Skin of body (tissue), 2 donors: ENCODE results near the gene TRIM54. TPM values are rescaled to one million over a fixed set of nuclear protein-coding genes. Genes with fewer than 3 reads are reported as not detected.
"Not testable (repeated sequence)": the region's sequence is repeated elsewhere in the genome, so short reads cannot be mapped to it uniquely, and the experiment has no call there.

Source experiments
- DNase-seq: peaks from one replicate; lab custom pipeline; 2025; lab: John Stamatoyannopoulos, UW
- total RNA-seq: library from RNA; depleted of rRNA; stranded (reverse); fragments of >200 nt; gene quantifications from one replicate; pipeline ENCODE4 v1.2.3, GENCODE V29; 2014

The TRIM54 gene
- total RNA-seq, 1 donor from 2014 or later = 6.0 TPM

DNA sequence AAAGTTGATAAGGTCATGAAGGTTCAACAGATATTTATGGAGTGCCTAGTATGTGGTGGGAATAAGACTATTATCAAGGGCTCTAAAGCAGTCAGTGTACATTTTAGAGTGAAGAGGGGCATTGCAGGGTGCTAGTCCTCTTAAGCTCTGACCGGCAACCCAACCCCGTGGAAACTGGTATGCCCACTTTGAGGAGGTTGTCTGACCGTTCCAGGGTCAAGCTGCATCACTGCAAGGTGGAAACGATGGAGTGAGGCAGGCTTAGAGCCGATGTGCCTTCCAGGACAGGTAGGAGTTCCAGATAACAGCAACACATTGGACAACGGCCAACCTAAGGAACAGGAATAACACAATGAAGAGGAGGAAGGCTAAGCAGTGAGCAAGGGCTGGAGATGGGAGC lies 27.4 kb downstream of the TRIM54 start:
- no peak for DNase-seq

DNA sequence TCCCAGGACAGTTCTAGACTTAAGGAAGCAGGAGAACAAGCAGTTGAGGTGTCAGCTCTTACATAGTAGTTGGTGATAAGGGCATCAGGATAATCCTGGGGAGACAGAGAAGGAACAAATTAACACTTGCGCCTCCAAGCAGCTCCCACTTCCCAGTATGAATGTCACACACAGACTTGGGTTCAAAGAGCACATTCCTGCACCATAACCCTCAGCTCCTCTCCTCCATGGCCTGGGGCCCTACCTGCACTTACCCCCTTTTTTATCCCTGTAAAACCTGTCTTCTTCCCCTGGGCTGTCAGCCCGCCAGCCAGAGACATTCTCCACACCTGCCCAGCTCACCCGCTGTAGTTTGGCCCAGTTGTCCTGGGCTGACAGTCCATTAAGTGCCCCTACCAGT lies 29.9 kb downstream of the TRIM54 start:
- no peak for DNase-seq

DNA sequence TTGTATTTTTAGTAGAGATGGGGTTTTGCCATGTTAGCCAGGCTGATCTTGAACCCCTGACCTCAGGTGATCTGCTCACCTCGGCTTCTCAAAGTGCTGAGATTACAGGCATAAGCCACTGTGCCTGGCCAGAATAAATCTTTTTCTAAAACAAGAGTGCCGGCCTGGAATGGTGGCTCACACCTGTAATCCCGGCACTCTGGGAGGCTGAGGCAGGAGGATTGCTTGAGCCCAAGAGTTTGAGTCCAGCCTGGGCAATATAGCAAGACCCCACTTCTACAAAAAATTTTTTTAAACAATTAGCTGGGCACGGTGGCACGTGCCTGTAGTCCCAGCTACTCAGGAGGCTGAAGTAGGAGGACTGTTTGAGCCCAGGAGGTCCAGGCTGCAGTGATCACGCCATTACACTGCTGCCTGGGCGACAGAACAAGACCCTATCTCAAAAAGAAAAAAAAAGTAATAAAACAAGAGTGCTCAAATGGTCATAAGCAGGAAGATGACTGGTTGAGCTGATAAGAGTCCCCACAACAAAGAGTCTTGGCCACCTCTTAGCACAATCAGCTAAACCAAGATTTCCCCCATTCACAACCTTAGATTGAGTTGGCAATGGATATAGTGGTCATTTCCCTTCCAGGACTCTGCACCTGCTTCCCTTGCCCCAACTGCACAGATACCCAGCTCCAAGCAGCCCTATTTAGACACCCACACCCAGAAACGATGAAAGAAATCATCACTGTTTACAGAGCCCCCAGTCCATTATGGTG lies 31.8 kb downstream of the TRIM54 start:
- no peak for DNase-seq

DNA sequence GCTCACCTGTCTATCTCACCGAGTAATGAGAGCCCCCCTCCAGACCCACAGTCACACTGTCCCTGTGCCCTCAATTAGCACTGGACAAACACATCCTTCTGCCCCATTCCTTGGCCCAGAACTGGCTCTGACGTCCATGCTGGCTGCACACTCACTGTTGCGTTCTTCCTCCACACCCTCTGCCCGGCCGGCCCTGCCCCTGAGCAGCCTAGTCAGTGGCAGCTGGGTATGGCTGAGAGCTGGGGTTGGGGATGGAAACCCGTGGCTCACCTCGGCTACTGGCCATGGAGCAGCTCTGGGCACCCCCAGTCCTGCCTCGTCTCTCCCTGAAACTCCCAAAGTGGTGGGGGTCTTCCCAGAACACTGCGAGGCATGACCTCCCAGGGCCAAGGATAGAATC lies 32.5 kb downstream of the TRIM54 start:
- DNase-seq = no peak

DNA sequence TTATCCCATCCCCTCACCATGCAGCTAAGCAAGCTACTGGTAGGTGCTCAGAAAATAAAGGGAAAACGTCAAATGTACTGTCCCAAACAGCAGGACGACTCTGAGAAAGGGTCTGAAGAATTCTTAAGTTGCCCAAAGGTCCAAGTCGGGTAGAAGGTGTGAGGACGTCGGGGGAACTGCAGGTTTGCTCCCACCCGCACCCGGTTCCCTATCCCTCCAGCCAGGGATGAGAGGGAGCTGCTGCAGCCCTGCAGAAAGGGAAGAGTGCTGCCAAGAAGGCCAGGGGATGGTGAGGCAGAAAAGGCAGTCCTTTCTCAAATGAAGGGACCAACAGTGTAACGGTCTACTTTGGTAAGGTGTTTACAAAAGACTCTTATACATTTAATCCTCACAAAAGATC lies 32.9 kb downstream of the TRIM54 start:
- no peak for DNase-seq

DNA sequence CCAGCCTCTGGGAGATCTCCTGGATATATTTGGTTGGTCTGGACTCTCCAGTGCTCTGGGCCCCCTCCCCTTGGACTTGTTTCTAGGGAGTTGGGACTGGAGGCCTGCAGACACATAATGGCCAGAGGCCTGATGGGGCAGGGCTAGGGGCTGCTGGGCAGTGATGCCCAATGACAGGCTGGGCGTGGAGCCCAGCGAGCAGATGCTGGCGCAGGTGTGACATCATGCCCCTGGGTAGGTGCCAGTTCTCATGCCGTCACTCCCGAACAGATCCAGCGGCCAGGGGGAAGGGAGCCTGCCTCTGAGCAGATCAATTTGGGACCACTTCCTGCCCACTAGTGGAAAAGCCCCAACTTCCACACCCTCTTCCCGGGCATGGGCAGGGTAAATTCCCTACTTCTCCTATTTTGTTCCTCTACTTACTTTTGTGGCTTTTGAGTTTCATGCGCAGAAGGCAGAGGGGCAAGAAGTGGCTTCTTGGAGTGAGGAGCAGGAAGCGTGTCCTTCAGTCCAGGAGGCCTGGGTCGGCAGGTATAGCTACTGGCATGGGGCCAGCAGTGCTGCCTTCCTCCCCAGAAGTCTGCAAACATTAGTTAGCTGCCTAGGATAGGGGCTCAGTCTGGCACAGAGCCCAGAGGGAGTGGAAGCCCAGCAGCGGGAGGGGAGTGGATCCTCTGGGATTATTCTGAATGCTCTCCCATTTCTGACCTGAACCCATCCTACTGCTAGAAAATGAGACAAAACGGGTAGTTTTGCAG lies 34.6 kb downstream of the TRIM54 start:
- no peak for DNase-seq

DNA sequence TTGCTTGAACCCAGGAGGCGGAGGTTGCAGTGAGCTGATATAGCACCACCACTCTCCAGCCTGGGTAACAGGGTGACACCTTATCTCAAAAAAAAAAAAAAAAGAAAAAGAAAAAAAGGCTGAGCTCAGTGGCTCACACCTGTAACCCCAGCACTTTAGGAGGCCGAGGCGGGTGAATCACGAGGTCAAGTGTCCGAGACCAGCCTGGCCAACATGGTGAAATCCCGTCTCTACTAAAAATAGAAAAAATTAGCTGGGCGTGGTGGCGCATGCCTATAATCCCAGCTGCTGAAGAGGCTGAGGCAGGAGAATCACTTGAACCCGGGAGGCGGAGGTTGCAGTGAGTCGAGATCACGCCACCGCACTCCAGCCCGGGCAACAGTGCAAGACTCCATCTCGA lies 37.6 kb downstream of the TRIM54 start:
- not testable (repeated sequence) for DNase-seq

DNA sequence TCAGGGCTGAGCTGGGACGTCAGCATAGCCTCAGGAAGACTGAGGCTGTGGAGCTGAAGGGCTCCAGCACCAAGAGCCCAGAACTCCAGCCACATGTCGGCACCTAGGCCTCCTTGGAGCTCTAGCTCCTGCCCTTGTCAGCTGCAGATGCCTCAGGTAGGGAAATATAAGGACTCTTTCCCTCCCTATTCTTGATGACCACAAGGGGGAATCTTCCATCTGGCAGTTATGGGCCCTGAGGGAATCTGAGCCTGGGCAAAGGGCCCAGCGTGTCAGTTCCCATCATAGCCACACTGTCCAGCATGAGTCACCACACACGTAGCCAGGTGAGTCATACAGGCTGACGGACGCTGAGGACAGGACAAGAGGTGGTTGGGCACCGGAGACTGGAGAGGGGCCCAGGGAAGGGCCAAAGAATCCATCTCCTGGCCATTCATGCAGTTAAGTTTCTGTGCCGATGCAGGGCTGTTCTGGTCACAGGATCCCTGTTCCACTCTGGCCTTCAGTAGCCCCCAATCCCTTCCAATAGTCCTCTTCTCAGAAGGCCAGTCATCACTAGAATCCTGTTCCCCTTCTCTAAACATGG lies 38.8 kb downstream of the TRIM54 start:
- no peak for DNase-seq

DNA sequence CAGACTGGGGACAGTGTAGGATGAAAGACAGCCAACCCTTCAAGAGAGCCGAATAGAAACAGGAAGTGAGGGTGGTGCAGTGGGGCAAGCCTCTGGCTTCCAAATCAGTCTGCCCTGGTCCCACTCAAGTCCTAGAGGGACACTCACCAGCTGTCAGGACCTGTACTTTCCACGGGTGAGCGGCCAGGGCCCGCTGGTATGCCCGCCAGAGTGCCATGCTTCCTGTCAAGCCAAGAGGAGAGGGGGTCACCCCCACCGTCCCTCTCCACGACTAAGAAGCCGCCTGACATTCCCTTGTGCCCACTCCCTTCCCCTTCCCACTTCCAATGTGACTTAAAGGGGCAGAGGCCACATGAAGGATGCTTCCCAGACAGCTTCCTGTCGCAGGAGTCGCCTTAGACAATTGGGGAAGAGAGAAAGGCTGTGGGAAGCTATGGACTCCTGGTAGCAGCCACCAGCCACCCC lies 40.1 kb downstream of the TRIM54 start:
- DNase-seq = no peak

DNA sequence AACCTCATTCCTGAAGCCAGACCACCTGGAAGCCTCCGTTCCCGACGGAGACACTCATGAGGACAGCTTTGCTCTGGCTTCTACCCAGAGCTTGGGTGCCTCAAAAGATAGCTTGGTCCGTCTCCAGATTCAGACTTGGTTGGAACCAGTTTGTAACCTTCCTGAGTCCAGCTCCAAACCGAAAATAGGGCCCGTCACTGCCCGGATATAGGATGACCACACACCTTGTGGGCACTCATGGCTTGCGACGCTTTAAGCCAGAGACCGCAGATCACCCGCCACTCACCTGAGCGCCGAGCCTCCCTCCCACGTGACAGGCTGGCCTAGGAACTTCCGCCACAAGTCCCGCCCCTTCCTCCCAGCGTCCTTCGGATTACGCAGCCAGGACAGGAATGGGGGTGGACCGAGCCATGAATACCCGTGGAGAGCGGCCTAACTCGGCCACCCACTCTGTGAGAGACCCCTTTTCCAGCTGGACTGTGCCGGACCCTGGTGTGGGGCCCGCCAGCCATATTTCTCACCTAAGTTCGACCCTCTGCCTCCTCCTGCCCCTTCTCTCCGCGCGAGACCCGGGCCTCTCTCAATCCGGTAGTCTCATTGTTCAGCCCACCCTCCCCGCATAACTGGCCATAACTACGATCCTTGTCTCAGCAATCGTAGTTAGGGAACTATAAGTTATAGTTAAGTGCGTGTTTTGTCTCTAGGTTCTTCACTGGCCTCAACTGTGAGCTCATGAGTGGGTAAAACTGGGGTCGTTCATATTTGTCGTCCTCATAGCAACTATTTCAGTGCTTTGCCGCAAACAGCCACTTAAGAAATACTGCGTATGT lies 40.8 kb downstream of the TRIM54 start, which contains the start of gene MPV17:
Gene MPV17 (minus strand): TSS at position 332 of the 830 bp plus-strand sequence. CDS start 580 bp downstream, outside the sequence.
- DNase-seq = peak; percentile 73

DNA sequence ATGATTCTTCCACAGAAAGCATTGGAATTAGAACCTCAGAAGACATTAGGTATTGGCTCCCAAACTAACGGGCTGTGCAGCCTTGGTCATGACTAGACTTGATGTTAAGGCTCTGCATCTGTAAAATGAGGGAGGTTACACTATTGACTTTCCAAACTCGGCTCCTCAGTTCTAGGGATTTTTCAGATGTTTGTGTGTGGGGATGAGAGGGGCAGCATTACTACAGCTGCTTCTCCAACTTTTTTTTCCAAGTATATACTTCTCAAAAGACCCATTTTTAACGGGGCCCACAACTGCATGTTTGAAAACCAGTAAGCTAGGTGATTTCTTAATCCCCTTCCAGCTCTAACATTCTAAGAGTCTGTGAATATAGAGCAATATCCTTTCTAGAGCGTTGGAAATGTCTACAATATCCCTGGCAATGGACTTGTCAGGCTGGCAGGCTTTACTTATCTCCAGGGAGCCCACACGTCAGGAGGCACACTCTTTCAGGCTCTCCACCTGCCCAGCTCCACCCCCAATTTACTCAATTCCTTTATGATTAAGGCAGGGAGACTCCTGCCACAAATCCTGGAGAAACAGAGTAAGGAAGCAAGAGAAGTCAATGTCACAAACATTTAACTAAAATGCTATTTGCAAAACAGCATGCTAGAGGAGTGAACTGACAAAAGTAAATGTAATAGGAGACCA lies 41.5 kb downstream of the TRIM54 start:
- no peak for DNase-seq

DNA sequence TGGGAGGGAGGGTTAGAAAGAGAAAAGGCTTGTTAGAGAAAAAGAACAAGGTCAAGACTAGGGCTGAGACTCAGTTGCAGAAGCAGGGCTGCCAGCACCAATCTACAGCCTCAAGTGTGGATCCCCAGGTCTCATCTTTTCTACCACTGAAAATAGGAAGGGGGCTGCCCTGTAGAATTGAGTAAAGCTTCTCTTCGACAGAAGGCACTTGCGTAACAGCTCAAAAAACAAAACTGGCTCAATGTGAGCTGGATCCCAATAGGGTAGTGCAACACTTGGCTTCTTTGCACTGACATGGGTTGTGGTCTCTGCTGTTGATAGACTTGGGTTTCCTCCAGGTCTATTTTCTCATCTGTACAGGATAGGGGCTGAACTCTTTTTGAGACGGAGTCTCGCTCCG lies 42.5 kb downstream of the TRIM54 start:
- no peak for DNase-seq

DNA sequence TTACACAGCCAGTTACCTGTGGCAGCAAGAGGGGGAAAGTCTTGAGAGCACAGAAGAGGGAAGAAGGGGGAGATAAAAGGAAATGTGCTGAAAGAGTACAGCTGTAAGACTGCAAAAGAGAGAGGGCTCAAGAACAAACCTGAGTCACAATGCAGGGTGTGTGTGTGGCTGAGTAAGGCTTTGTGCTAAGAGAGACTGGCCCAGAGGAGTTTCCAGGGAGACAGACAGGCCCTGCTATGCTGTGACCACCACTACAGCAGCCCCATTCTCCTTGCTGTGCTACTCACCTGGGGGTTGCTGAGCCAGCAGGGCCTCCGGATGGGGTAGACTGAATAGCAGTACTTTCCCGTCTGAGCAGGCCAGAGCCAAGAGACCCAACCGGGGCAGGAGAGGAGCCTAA lies 53.1 kb downstream of the TRIM54 start:
- no peak for DNase-seq

DNA sequence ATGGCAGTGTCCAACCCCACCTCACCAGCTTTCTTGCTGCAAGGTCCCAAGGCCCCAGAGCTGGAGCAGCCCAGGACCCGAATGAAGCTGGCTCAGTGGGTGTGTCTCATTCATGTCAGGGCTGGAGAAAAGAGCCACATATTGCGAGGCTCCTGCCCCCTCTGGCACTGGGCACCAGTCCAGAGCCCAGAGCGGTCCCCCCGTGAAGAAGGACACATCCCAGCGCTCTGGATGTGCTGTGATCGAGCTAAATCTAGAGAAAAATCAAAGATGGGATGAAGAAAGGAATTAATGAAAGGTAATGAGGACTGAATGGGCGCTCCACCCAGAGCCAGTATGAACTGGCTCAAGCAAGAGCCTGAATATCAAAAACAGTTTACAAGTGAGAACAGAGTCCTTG lies 53.9 kb downstream of the TRIM54 start:
- no peak for DNase-seq

DNA sequence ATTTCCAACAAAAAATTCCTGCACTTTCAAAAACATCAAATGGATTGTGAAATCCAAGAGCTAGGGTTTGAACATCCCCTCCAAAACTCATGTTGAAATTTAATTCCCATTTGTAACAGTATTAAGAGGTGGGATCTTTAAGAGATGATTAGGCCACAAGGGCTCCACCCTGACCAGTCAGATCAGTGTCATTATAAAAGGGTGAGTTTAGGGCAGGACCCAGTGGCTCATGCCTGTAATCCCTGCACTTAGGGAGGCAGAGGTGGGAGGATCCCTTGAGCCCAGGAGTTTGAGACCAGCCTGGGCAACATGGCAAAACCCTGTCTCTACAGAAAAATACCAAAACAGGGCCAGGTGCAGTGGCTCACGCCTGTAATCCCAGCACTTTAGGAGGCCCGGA lies 65.4 kb downstream of the TRIM54 start:
- DNase-seq = no peak

DNA sequence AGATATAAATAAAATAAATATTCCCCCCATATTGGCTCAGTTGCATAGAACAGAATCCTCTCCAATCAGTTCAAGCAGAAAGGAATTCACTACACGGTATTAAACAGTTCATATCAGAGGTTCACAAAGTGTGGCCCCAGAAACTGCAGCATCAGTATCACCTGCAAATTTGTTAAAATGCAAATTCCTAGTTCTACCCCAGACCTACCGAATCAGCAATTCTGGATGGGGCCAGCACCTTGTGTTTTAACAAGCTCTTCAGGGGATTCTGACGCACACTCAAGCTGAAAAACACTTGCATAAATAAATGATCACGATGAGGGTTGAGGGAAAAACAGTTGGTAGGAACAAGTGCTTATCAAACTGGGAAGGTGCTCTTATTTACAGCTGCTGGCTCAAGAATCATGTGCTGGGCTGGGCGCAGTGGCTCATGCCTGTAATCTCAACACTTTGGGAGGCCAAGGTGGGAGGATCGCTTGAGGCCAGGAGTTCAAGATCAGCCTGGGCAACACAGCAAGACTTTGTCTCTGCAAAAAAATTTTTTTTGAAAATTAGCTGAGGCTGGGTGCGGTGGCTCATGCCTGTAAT lies 68.0 kb downstream of the TRIM54 start:
- no peak for DNase-seq

DNA sequence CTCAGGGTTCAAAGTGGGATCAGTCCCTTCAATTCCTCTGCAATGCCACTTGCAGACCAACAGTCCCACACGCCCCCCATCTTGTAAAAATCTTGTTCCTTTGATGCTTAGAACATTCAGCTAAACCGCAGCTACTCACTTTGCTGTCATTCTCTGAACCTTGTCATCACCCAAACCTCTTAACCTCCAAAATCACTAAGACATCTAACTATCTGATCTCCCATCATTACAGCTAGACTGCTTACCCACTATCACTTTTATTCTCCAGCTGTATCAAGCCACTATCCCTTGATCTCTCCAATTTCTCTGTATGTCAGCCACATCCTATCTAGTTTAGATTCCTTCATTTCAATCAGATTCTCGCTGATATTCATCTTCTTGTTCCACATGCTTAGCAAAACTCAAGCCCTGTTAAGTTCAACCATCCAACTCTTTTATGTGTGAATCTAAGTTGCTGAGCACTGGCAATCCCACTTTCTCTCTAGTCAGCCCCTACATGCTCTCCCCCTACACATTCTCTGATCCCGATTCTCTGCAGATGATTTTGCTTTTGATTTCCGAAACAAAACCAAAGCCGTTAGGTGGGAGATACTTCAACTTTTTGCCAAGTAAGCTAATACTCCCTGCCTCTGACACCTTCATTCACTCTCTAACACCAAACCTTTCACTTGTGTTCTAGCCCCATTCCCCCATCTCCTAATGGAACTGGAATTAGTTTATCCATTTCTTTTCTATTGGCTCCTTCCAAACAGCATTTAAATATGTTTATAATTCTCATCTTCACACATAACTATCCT lies 69.8 kb downstream of the TRIM54 start:
- DNase-seq = no peak

DNA sequence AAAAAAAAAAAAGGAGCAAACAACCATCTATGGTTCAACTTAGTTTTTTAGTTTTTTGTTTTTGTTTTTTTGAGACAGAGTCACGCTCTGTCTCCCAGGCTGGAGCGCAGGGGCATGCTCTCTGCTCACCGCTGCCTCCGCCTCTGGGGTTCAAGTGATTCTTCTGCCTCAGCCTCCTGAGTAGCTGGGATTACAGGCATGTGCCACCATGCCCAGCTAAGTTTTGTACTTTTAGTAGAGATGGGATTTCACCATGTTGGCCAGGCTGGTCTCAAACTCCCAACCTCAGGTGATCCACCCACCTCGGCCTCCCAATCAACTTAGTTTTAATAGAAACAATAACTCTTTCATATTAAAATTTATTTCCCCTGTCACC lies 71.1 kb downstream of the TRIM54 start:
- DNase-seq = not testable (repeated sequence)

DNA sequence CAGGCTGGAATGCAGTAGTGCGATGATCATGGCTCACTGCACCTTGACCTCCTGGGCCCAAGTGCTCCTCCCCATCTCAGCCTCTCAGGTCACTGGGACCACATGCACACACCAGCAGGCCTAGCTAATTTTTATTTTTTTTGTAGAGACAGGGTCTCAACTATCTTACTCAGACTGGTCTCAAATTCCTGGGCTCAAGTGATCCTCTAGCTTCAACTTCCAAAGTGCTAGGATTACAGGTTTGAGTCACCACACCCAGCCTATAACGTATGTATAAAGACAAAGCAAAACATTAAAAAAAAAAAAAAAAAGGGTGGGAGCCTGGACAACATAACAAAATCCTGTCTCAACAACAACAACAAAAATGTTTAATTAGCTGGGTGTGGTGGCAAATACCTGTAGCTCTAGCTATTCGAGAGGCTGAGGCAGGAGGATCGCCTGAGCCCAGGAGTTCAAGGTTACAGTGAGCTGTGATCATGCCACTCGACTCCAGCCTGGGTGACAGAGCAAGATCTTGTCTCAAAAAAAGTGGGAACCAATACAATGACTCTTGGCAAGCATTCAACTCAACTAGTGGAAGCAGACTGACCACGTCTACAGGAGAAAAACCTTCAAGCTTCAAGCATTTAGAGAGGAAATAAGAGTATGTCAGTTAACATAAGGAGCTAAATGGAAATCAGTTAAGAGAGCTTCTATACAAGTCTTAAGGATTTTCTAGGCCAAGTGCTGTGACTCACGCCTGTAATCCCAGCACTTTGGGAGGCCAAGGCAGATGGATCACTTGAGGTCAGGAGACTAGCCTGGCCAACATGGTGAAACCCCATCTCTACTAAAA lies 71.8 kb downstream of the TRIM54 start:
- no peak for DNase-seq
